Astrocyte of the cerebellum (primary cell): ENCODE results near the gene SLC18A3.
A peak's percentile ranks its signal among the peaks of the same experiment; 100 is the strongest.

Experiments used
- DNase-seq: peaks from one replicate; pipeline ENCODE4 v3.0.0-alpha.2; 2011; ENCODE audit warnings: low read depth
- H3K4me3 ChIP-seq: 2 replicates; pipeline ENCODE4 v1.5.1; 2011; ENCODE audit warnings: mild to moderate bottlenecking, low read depth, low read length, moderate library complexity
- in situ Hi-C: cut with HindIII; loops from 2 replicates; pipeline ENCODE4 v1.10.0; 2017; ENCODE audit warnings: low sequenced_read_pairs
- TF ChIP-seq, protein P1 (sequence below): IDR thresholded peaks from 2 replicates; pipeline ENCODE4 v1.5.1; 2012; ENCODE audit warnings: low read length, low read depth, moderate library complexity, mild to moderate bottlenecking; ENCODE audit errors: missing control alignments

The SLC18A3 gene

GRCh38 chr10:49579621-49580020 lies 30.5 kb upstream of the SLC18A3 start:
- in situ Hi-C loops = no loop called here
- H3K4me3 ChIP-seq = no peak overlapping the region
- DNase-seq = no peak
- TF ChIP-seq, protein P1, sequence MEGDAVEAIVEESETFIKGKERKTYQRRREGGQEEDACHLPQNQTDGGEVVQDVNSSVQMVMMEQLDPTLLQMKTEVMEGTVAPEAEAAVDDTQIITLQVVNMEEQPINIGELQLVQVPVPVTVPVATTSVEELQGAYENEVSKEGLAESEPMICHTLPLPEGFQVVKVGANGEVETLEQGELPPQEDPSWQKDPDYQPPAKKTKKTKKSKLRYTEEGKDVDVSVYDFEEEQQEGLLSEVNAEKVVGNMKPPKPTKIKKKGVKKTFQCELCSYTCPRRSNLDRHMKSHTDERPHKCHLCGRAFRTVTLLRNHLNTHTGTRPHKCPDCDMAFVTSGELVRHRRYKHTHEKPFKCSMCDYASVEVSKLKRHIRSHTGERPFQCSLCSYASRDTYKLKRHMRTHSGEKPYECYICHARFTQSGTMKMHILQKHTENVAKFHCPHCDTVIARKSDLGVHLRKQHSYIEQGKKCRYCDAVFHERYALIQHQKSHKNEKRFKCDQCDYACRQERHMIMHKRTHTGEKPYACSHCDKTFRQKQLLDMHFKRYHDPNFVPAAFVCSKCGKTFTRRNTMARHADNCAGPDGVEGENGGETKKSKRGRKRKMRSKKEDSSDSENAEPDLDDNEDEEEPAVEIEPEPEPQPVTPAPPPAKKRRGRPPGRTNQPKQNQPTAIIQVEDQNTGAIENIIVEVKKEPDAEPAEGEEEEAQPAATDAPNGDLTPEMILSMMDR = no peak

GRCh38 chr10:49585387-49585786 lies 24.7 kb upstream of the SLC18A3 start:
- in situ Hi-C loops = no loop called here
- no peak for DNase-seq
- TF ChIP-seq, protein P1 = no peak
- H3K4me3 ChIP-seq = no peak overlapping the region

GRCh38 chr10:49587981-49588380 lies 22.1 kb upstream of the SLC18A3 start:
- DNase-seq = no peak
- no peak overlapping the region for H3K4me3 ChIP-seq
- in situ Hi-C loops = no loop called here
- TF ChIP-seq, protein P1 = no peak

- DNase-seq = peak; percentile 16
- in situ Hi-C loops = no loop called here
- H3K4me3 ChIP-seq = no peak overlapping the region
- TF ChIP-seq, protein P1 = peak; percentile 99
Observed at GRCh38 chr10:49592726-49593563, 17.2 kb upstream of the SLC18A3 start.

- DNase-seq = no peak
- H3K4me3 ChIP-seq = no peak overlapping the region
- in situ Hi-C loops = no loop called here
- TF ChIP-seq, protein P1 = no peak
Observed at GRCh38 chr10:49593564-49593875, 16.6 kb upstream of the SLC18A3 start.

- TF ChIP-seq, protein P1 = no peak
- no peak overlapping the region for H3K4me3 ChIP-seq
- DNase-seq = no peak
- in situ Hi-C loops = no loop called here
Observed at GRCh38 chr10:49593998-49594397, 16.1 kb upstream of the SLC18A3 start.
